Measurements from ENCODE around the gene CHID1.
A peak's percentile ranks its signal among the peaks of the same experiment; 100 is the strongest.

CHID1 gene

DNA sequence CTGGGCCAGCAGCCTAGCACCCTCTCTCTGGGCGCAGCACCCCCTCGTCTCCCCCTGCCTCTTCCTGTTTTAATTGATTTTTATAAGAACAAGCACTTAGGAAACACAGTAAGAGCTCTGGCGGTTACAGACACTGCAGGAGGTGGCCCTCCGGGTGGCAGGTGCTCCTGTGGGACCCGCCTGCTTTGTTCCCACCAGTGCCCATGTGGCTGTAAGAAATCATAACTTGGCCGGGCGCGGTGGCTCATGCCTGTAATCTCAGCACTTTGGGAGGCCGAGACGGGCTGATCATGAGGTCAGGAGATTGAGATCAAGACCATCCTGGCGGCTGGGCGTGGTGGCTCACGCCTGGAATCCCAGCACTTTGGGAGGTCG, 49.5 kb downstream of the CHID1 start:
- no peak for DNase-seq

DNA sequence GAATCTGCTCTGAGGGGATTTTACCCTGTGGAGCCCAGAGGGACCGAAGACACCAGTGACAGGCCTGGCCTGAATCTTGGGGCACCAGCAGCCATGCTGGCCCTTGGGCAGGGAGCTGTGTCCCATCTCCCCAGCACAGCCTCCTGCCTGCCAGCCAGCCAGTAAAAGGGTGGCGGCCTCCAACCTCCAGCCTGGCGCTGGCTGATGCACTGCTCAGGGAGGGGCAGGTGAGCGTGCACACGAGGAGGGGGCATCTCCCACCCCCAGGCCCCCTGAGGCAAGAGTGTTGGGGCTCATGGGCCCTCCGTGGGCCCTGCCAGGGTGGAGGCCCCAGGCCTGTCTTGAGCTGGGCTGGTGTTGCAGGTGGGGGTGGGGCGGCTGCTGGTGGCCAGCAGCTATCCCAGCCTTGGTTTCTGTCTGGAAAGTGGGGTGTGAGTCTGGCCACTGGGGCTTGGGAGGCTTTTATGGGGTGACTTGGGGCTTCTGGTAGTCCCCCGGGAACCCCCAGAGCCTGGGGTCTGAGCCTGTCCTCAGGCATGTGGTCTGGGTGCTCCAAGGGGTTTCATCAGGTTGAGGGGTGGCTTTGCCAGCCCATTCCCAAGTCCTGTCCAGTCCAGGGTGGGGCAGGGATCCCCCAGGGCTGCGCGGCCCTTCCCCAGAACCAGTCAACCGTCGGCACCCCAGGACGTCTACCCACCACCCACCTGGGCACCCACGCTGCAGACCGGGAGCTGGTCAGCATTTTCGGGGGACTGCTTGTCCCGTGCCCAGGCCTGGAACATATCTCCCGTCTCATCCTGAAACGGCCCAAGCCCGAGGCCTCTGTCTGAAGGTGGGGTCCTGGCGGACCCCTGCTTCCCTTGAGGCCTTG, 50.1 kb downstream of the CHID1 start:
- DNase-seq = no peak

DNA sequence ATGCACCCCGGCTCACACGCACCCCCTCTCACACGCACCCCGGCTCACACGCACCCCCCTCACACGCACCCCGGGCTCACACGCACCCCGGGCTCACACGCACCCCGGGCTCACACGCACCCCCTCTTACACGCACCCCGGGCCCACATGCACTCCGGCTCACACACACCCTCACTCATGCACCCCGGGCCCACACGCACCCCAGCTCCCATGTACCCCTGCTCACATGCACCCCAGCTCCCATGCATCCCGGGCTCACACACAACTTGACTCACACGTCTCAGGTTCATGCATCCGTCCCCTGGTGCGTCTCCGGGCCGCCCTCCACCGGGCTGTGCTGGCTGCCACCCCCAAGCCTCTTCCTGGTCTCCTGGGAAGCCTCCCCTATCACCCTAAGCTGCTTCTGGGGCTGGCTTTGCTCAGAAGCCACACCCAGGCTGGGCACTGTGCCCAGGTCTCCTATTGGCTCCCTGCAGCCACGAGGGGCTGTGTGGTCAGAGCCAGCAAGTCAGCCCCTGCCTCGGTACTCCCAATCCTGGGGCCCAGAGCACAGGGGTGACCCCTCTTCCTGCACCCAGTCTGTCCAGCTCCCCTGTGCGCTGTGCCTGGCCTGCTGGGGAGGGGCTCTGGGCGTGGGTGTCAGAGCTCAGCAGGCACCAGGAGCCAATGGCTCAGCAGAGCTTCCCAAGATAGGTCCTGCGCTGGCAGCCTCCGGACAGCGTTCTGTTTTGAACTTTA, 51.0 kb downstream of the CHID1 start:
- no peak for DNase-seq

DNA sequence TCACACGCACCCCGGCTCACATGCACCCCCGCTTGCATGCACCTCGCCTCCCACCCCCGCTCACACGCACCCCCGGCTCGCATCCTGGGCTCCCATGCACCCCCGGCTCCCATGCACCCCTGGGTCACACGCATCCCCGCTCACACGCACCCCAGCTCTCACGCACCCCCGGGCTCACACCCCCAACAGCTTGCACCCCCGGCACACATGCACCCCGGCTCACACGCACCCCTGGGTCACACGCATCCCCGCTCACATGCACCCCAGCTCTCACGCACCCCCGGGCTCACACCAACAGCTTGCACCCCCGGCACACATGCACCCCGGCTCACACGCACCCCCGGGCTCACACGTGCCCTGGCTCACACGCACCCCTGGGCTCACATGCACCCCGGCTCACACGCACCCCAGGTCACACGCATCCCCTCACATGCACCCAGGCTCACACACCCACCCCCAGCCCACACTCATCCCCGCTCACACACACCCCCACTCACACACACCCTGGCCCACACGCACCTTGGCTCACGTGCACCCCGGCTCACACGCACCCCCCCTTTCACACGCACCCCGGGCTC, 51.8 kb downstream of the CHID1 start:
- DNase-seq = no peak

DNA sequence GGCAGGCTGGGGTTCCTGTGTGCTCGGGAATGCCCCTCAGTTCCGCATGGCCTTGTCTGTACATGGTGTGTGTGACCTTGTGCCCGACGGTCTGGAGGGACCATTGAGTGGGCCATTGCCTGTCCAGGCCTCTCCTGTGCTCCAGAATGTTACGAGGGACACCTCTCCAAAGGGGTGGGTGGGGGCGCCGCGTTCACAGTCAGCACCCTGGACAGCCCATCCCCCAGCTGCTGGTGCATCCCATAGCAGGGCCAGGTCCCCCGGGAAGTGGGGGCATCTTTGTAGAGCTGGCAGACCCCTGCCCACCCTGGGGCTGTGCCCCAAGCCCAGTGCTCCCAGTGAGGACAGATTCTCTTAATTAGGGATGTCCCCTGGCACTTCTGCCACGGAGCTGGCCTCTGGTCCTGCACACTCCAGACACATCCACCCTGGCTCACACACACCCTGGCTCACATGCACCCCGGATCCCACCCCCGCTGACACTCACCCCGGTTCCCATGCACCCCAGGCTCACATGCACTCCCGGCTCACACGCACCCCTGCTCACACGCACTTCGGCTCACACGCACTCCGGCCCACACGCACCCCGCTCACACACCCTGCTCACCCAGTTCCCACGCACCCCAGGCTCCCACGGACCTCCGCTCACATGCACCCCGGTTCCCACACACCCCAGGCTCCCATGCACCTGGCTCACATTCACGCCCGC, 52.4 kb downstream of the CHID1 start:
- no peak for DNase-seq

DNA sequence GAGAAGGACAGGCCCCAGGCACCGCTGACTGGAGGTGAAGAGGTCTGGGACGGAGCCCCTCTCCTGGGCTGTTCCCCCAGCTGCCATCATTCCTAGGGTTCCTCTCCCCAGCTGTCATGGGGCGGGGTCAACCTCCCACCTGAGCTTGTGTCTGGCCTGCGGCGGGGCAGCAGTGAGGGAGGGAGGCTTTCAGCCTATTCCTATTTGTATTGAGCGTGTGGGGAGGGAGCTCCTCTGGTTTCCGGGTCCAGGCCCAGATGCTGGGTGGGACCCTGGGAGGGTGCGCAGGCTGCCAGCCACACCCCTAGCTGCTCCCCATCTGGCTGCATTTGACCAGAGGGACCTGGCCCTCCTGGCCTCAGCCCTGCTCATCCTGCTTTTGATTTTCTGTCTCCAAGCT, 54.2 kb downstream of the CHID1 start:
- DNase-seq = no peak

DNA sequence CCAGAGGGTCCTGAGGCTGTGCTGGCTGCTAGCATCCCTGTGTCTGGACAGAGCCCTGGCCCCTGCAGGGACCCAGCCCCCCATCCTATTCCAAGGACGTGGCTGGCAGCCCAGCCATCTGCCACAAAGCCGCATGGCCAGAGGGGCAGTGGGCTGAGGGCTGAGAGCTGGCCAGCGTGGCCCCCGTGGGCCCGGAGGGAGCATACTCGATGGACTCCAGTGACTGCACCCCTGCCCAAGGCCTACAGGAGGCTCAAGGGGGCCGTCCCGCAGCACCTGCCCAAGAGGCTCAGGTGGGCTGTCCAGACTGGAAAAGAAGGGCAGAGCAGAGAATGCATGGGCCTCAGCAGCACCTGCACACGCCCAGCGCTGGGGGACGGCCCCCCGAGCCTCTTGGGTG, 54.8 kb downstream of the CHID1 start:
- DNase-seq = no peak

DNA sequence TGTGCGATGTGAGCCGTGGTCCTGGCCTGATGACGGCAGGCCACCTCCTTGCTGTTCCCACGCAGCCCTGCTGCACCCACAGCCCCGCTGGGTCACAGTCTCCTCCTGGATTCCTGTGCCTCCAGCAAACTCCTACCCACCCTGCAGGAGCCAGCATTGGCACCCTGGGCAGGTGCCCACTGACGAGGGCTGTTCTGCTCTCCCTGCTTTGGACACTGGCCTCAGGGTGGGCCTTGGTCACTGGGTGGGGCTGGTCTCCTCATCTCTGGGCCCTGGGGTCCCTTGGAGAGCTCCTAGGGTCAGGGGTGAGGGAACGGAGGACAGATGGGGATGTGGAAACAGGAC, 55.3 kb downstream of the CHID1 start:
- no peak for DNase-seq

DNA sequence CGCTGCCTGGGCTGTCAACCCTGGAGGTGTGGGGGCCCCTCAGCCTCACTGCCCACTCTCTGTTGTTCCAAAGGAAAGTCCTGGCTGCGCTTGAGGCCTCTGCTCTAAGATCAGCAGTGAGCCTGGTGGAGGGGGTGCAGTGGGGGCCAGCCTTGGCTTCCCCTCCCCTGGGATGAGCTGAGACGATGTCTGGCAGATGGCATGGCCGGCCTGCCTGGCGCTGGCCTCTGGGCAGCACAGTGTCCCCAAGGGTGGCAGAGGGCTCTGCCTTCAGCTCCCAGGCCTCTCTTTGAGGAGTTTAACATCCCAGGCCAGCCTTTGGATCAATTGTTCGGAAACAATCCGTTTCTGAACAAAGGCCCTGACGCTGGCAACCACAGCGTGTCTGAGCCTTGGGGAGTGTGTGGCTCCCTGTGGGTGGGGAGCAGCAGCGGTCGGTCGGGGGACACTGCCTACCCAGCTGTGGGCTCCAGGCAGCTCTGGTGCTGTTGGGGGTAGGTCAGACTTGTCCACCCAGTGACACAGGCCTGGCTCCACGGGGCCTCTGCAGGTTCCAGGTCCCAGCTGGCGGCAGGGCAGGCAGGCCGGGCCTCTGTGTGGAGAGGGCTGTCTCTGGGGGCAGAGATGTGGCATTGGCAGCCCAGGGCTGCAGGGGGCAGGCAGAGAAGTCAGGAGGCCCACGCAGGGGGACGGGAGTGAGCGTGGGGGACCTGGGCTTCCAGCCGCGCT, 55.8 kb downstream of the CHID1 start:
- DNase-seq = no peak

DNA sequence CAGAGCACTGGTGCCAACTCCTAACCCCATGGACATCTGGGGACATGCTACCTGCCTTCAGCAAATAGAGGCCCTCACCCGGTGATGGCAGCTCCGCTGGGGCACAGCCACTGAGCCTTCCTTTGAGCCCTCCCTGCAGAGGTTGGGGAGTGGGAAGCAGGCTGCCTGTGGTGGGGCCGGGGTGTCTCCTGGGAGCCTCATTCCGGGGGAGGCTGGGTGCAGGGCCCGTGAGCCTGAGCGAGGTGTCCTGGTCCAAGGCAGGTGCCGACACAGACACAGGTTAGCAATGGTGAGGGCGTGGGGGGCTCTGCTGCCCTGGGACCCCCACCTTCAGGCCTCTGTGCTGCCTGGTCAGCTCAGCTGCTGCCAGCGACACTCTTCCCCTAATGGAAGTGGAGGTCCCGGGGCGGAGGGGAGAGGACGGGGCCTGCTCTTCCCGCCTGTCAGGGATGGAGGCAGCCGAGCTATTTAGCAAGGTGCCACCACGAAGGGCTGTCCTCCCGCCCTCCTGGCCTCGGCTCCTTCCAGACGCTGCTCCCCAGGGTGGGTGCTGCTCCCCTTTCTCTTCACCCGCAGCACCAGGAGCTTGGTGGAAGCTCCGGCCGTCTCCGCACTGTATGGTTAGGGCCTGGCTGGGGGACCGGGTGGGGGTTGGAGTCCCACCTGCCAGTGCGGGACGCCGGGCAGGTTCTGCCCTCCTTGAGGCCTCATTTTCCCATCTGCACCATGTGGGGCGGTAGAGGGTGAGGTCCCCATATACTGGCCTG, 56.7 kb downstream of the CHID1 start:
- DNase-seq = no peak

DNA sequence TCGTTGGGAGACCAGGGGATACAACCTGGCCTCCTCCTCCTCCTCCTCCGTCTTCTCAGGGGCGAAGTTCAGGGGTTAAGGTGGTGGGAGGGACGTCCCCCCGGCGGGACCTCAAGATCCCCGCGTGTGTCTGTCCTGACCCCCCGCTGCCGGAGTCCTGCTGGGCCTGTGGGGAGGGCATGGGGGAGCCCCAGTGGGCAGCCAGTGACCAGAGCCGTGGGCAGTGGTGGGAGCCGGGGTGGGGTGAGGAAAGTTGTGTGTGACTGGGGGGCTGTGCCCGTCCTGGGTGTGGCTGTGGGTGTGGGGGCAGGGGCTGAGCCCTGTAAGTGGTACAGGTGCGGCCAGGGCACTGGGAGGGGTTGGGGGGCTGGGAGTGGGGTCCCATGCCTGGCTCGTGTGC, 57.8 kb downstream of the CHID1 start:
- no peak for DNase-seq

DNA sequence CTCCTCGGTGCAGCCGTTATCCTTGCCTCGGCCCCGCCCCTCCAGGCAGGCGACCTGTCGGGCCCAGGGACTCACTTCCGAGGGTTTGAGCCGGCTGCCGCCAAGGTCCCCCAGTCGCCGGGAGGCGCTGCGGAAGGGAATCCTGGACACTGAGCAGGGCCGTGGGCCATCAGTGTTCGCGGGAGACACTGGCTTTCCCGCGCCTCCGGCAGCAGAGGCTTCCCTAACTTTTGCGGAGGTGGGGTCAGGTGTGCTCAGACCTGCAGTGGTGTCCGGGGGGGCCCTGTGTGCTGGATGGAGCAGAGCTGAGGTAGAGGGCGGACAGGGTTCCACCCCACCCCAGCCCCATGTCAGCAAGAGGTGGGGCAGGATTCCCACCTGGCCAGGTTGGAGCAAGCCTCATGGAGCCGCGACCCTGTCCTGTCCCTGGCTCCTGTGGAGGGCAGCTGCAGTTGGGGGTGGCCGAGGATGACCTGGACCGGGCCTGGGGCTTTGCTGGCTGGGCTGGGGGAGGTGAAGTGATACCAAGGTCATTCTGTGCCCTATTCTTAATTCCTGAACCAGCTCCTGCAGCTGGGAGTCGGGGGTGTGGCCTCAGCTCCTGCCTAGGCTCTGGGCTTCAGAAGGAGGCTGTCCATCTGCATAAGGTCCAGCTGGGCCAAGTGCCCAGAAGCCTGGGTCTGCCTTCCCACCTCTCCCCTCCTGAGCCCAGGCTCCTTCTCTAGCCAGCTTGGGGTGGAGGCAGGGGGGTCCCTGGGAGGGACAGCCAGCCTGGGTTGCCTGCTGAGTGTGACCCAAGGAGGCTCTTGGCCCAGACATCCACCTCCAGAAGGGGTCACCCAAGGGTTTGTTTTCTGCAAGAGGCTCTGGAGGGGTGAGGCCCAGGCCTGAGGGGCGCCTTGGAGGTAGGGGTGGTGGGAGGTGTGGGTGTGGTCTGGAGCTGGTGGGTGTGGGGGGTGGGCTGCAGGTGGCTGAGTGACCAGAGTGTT, 59.5 kb downstream of the CHID1 start:
- DNase-seq = no peak

DNA sequence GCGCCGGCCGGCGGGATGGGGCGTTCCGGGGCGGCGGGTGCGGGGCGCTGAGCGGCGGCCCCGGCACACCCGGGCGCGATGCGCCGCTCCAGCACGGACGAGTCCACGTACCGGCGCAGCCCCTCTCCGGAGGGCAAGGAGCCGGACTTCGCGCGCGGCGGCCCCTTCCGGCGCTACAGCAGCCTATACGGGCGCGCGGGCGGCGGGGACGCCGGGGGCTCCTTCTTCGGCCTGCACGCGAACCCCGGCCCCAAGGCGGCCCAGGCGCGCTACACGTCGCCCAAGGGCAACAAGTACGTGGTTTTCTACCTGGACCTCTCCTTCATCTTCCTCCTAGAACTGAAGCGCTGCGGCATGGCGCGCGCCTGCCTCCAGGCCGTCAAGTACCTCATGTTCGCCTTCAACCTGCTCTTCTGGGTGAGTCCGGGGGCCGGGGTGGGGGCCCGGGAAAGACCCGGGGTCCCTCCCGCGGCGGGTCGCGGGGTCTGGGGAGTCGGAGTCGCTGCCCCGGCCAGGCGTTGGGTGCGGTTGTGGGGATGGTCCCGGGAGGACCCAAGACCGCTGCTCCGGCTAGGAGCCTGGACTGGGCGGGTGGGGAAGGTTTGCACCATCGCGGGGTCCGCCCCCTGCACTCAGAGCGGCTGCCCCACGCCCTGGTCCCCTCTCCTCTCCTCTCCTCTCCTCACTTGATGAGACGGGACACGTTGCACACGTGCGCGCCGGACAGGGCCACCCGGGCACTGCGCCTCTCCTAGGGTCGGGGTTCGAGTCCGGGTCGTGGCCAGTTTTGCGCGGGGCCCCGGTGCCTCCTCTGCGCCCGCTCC, 60.4 kb downstream of the CHID1 start:
- no peak for DNase-seq

DNA sequence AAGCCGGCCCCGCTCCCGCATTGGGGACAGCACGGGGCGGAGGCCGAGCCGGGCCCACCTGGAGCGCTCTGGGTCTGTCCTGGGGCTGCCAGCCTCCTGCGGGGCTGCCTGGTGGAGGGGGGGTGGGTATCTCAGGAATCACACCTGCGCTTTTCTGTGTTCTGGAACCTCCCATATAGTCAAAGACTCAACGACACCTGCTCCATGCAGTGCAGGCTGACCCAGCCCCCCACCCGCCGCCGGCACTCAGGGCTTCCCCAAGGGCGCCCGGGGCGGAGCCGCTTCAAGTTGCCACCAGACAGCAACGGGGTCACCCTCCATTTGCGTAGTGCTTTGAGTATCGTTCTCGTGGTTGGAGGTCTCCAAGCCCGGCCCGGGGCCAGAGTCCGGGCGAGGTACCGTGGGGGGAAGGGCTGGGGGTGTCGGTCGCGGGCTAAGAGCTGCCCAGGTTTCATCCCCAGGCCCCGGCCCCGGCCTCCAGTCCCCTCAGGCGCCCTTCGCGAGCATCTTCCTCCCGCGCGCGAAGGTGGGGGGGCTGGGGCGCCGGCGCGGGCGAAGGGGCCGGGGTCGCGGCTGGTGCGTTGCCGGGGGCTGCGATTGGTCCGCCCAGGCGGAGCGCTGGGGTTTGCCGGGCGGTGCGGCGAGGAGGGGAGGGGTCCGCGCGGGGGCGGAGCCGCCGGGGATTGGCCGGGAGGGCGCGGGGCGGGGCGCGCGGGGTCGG, 61.3 kb downstream of the CHID1 start:
- DNase-seq = no peak

DNA sequence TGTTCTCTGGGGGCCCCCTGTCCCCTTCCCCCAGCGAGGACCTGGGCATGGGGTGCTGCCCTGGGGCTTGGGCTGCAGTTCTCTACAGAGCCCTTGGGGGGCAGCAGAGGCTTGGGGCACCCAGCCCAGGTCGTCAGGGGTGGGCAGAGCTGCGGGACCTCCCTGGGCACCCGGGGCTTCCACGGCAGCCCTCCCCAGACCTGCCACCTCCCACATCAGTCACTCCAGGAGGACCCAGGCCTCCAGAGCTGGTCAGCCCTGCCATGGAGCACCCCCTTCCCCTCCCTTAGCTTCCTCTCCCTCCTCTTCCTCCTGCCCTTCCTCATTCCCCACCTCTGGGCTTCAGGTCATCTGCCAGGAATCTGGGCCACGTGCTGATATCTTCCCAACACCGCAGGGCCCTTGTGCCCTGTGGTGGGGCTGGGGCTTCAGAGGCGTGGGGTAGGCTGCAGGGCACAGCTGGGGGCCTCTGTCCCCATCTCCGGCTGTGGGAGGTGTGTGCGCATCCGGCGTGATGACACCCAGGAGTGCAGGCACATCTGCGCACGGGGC, 62.2 kb downstream of the CHID1 start:
- peak; percentile 63 to 68 for DNase-seq

DNA sequence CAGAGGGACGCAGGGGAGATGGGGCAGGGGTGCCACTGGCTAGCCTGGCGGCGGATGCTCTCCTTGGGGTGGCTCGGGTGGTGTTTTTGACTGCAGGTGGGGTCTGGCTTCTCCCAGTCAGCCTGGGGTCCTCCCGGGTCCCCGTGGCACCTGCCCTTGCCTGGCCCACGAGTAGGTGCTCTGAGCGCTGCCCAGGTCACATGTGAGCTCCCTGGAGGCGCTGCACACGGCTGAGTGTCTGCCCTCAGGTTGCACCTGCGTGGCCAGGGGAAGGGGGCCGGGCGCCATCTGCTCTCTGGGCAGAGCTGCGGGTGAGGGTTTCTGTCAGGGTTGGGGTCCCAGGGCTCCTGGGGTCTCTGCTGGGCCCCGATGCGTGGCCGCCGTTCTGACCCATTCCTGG, 62.7 kb downstream of the CHID1 start:
- no peak for DNase-seq

DNA sequence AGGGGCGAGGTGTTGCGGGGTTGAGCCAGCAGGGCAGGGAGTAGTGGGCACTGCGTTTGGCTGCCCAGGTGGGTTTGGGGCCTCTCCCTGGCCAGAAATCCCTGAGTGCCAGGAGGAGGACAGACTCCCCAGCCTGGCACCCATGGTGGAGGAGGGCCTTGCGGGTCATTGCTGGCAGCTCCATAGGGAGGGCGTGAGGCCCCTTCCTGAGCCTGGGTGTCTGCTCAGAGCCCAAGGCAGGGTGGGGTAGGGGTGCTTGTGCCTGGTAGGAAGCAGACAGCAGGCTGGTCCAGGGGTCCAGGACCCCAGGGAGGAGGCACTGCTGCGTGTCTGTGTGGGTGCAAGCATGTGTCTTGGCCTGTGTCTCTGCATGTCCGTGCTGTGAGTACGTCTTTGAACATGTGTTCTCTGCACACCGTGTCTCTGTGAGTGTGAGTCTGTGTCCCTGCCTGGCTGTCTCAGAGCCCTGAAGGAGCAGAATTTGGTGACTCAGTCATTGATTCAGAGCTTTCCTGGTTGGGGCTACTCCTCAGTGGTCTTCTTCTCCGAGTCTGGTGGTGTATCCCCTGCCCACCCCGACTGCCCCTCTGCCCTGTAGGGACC, 64.0 kb downstream of the CHID1 start:
- no peak for DNase-seq

DNA sequence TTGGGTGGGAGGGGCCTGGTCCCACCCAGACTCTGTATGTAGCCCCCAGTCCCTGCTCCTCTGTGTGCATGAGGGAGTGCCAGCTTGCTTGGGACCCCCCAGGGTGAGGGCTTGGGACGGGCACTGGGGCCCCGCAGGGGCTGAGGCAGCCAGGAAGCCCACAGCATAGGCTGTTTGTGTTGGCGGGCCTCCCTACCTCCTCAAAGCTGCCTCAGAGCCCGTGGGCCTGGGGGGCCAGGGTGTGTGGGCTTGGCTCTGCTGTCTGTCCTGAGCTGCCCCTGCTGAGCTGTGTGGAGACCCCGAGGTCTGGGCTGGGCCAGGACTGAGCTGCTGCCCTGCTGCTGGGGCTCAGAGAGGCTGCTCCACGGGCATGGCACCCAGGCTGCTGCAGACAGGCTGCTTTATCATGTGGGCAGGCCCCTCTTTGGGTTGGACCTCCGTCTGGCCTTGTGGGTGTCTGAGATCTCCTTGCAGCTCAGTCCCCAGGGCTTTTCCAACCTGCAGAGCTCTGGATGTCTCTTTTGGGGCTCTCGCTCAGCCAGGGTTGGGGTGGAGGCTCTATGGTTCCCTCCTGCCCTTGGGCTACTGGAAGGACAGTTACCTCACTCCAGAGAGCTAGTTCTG, 64.6 kb downstream of the CHID1 start:
- DNase-seq = no peak
